Stimulated activated CD4-positive, alpha-beta T cell treated with anti-CD3 and anti-CD28 coated beads, Interleukin-4, amount 100 ng/mL, for 1 hour (primary cell): ENCODE results near the gene FAM217A.

Experiments
- DNase-seq: peaks from one replicate; pipeline ENCODE4 v3.0.0-alpha.2; 2020

FAM217A gene

GRCh38 chr6:4021133-4021853 is 57.6 kb downstream of the FAM217A start:
- peak; percentile 86 for DNase-seq

- no peak for DNase-seq
These were observed 58.2 kb downstream of the FAM217A start for GRCh38 chr6:4020822-4021132.

GRCh38 chr6:4018924-4019236 is 60.1 kb downstream of the FAM217A start:
- no peak for DNase-seq
